HUES48 (cell line): Measurements from ENCODE around the gene GJA4.

Source experiments
- H3K27ac ChIP-seq: one replicate; pipeline ENCODE4 v1.7.0; 2013; ENCODE audit warnings: low read depth, low read length, inconsistent platforms
- H3K27me3 ChIP-seq: 2 replicates; pipeline ENCODE4 v1.6.1; 2013; ENCODE audit warnings: mild to moderate bottlenecking, low read length; ENCODE audit not compliant: control insufficient read depth, insufficient read depth
- H3K36me3 ChIP-seq: 2 replicates; pipeline ENCODE4 v1.6.1; 2013; ENCODE audit warnings: low read length; ENCODE audit not compliant: control insufficient read depth, insufficient read depth
- H3K4me1 ChIP-seq: 2 replicates; pipeline ENCODE4 v1.6.1; 2013; ENCODE audit warnings: mild to moderate bottlenecking, low read length; ENCODE audit not compliant: control insufficient read depth, insufficient read depth
- H3K4me3 ChIP-seq: 2 replicates; pipeline ENCODE4 v1.5.1; 2013; ENCODE audit warnings: mild to moderate bottlenecking, low read depth, low read length
- H3K9ac ChIP-seq: 2 replicates; pipeline ENCODE4 v1.6.1; 2013; ENCODE audit warnings: mild to moderate bottlenecking, low read depth, low read length, moderate library complexity
- H3K9me3 ChIP-seq: 2 replicates; pipeline ENCODE4 v1.6.1; 2013; ENCODE audit warnings: low read length; ENCODE audit not compliant: control insufficient read depth, insufficient read depth

GJA4 gene

GRCh38 chr1:34840426-34840825 is 47.6 kb downstream of the GJA4 start:
- no peaks in the 10 kb centered on the region for H3K9me3 ChIP-seq
- no peak overlapping the region for H3K27ac ChIP-seq
- no peaks in the 10 kb centered on the region for H3K36me3 ChIP-seq
- H3K4me1 ChIP-seq: peaks cover 20% of the 10 kb centered on the region
- H3K4me3 ChIP-seq: no peak overlapping the region
- no peak overlapping the region for H3K9ac ChIP-seq
- no peaks in the 10 kb centered on the region for H3K27me3 ChIP-seq

GRCh38 chr1:34842073-34842472 is 49.3 kb downstream of the GJA4 start:
- Histone ChIP-seq H3K4me3 (no peak overlapping the region), H3K4me1 (peaks cover 20% of the 10 kb centered on the region), H3K36me3 (no peaks in the 10 kb centered on the region), H3K9me3 (no peaks in the 10 kb centered on the region), H3K9ac (no peak overlapping the region), H3K27ac (no peak overlapping the region), H3K27me3 (no peaks in the 10 kb centered on the region)

GRCh38 chr1:34842952-34843371 is 50.2 kb downstream of the GJA4 start:
- Histone ChIP-seq H3K4me3 (no peak overlapping the region), H3K27ac (peak overlapping the region; percentile 49), H3K9me3 (no peaks in the 10 kb centered on the region), H3K4me1 (peaks cover 20% of the 10 kb centered on the region), H3K27me3 (no peaks in the 10 kb centered on the region), H3K36me3 (no peaks in the 10 kb centered on the region), H3K9ac (no peak overlapping the region)

GRCh38 chr1:34843392-34844251 is 50.8 kb downstream of the GJA4 start:
- no peaks in the 10 kb centered on the region for H3K27me3 ChIP-seq
- H3K36me3 ChIP-seq: no peaks in the 10 kb centered on the region
- H3K4me1 ChIP-seq: peaks cover 23% of the 10 kb centered on the region
- no peak overlapping the region for H3K4me3 ChIP-seq
- H3K27ac ChIP-seq: peak overlapping the region; percentile 87
- no peaks in the 10 kb centered on the region for H3K9me3 ChIP-seq
- H3K9ac ChIP-seq: no peak overlapping the region

- H3K9me3 ChIP-seq: no peaks in the 10 kb centered on the region
- peak overlapping the region; percentile 87 for H3K27ac ChIP-seq
- no peaks in the 10 kb centered on the region for H3K36me3 ChIP-seq
- H3K27me3 ChIP-seq: no peaks in the 10 kb centered on the region
- peaks cover 23% of the 10 kb centered on the region for H3K4me1 ChIP-seq
- no peak overlapping the region for H3K4me3 ChIP-seq
- H3K9ac ChIP-seq: no peak overlapping the region
These were observed 51.4 kb downstream of the GJA4 start for GRCh38 chr1:34844252-34844634.
